Measurements from ENCODE around the gene TNFRSF8. TPM values are rescaled to one million over a fixed set of nuclear protein-coding genes. Genes with fewer than 3 reads are reported as not detected.
A peak's percentile ranks its signal among the peaks of the same experiment; 100 is the strongest.

The TNFRSF8 gene
- total and polyA plus RNA-seq, 9 of the 15 experiments (the other 6 are each of a cell fraction or from before 2014, with no cell fraction given), result 3.5 to 38.4 (median 17.1) TPM

- no peak for TF ChIP-seq HMGN3 (IDR thresholded peaks at IDR 0.05; ENCODE audit: borderline replicate concordance, extremely low read depth, insufficient read length, low read depth, low read length)
- no peak; the same call in 1 of the 2 replicates for TF ChIP-seq BHLHE40 (IDR thresholded peaks at IDR 0.05; ENCODE audit: low read length)
- no peak for TF ChIP-seq SP2 (IDR thresholded peaks at IDR 0.05; ENCODE audit: extremely low read depth, low read depth, low read length, poor library complexity, severe bottlenecking)
- no peak for TF ChIP-seq FOXA1 (IDR thresholded peaks at IDR 0.05; ENCODE audit: borderline replicate concordance)
- TF ChIP-seq ATF6 (CRISPR knock-in tag; IDR thresholded peaks at IDR 0.05), result no peak
- peak; percentile 51; the same call in 1 of the 2 replicates for TF ChIP-seq NFIX (CRISPR knock-in tag; IDR thresholded peaks at IDR 0.05; ENCODE audit: low read depth)
- TF ChIP-seq ZNF785 (CRISPR knock-in tag; IDR thresholded peaks at IDR 0.05), result peak; percentile 75; the same call in 1 of the 2 replicates
- TF ChIP-seq CAMTA2 (CRISPR knock-in tag; conservative IDR thresholded peaks at IDR 0.05), result peak; percentile 60; the same call in 1 of the 2 replicates
- peak; percentile 58 for TF ChIP-seq E2F8 (IDR thresholded peaks at IDR 0.05; ENCODE audit: low read depth, partially characterized antibody)
- TF ChIP-seq FOXM1 (IDR thresholded peaks at IDR 0.05; ENCODE audit: low read depth), result peak; percentile 84
- no peak for TF ChIP-seq FOXM1 (CRISPR knock-in tag; IDR thresholded peaks at IDR 0.05; ENCODE audit: low read depth)
- TF ChIP-seq PRDM10 (IDR thresholded peaks at IDR 0.05; ENCODE audit: partially characterized antibody), result peak; percentile 25
- TF ChIP-seq RBM25 (IDR thresholded peaks at IDR 0.05; ENCODE audit: low read depth, low read length, severe bottlenecking), result peak; percentile 42
- peak; percentile 97 for TF ChIP-seq ZNF354B (CRISPR knock-in tag; IDR thresholded peaks at IDR 0.05)
- TF ChIP-seq PTTG1 (tag; IDR thresholded peaks at IDR 0.05; ENCODE audit: low read depth), result peak; percentile 97
- no peak for TF ChIP-seq TARDBP (IDR thresholded peaks at IDR 0.05)
These were observed 12.4 kb downstream of the TNFRSF8 start (continued) for GRCh38 chr1:12075195-12076114.
